Measurements from ENCODE around the gene PHAX.
"Not testable (repeated sequence)": the region's sequence is repeated elsewhere in the genome, so short reads cannot be mapped to it uniquely, and the experiment has no call there.

- peak in 1 of 3 donors; percentile 36 for TF ChIP-seq CTCF (IDR thresholded peaks at IDR 0.05)
- TF ChIP-seq POLR2A (IDR thresholded peaks at IDR 0.05) = not testable (repeated sequence)
Measured at GRCh38 chr5:126649057-126649456, 48.3 kb downstream of the PHAX start.
